AG10803 (cell line): ENCODE data around the gene INPP5E.
"Not testable (repeated sequence)": the region's sequence is repeated elsewhere in the genome, so short reads cannot be mapped to it uniquely, and the experiment has no call there.

Experiments used
- DNase-seq: peaks from one replicate; pipeline ENCODE4 v3.0.0; 2010; ENCODE audit warnings: low read depth
- H3K4me3 ChIP-seq: 2 replicates; pipeline ENCODE4 v1.5.1; 2011; ENCODE audit warnings: mild to moderate bottlenecking, low read length, control low read depth
- CTCF ChIP-seq: conservative IDR thresholded peaks from 2 replicates; pipeline ENCODE4 v1.5.1; 2011; ENCODE audit warnings: mild to moderate bottlenecking, low read length, control low read depth, inconsistent platforms

INPP5E gene

DNA sequence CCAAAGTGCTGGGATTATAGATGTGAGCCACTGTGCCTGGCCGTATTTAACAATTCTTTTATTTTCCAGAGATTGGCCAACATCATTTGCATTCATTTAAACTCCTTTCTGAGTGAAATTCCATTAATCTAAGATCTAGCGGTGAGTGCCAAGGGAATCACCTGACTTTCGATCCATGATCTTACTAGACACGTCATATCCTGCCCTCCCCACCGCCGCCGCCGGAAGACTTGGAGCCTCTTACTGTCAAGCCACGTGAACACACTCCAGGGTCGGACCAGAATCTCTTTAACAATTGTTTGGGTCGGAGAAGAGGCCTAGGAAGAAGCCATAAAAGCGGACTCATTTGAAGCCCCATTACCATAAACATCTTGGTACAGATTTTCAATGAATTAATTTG lies 12.9 kb downstream of the INPP5E start:
- DNase-seq: no peak
- TF ChIP-seq CTCF: no peak
- H3K4me3 ChIP-seq: no peak overlapping the region

DNA sequence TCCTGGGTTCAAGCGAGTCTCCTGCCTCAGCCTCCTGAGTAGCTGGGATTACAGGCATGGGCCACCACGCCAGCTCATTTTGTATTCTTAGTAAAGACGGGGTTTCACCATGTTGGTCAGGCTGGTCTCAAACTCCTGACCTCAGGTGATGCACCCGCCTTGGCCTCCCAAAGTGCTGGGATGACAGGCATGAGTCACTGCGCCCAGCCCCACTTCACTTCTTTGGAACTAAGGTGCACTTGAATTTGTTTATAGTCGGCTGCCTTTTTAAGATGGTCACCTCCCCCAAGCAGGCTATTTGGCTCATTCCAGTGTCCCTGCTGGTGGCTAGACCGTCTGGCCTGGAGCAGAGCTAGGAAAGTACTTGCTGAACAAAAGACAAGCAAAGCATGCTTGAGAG lies 14.3 kb downstream of the INPP5E start:
- DNase-seq, H3K4me3 ChIP-seq: not testable (repeated sequence)

DNA sequence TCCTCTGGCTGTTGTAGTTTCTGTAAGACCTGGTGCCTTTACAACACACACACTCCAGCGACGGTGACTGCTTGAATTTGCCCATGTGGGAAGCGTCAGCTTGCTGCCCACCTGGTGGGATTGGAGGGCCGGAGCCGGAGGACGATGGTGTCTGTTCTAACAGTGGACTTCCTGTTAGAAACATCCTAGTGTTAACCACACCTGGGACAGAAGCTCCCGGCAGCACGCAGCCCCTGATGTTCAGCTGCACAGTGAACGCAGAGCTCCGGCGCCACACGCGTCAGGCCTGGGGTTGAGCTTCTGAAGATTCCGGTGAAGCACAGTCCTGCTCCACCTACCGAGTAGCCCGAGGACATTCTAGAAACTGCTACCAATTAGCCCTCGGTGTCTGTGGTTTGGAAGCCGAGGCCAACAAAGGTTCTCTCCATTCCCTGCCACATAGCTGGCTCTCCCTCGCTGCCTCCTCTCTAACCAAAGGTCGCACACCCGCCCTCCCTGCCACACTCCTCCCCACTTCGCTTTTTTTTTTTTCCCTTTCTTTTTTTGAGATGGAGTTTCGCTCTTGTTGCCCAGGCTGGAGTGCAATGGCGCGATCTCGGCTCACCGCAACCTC lies 14.8 kb downstream of the INPP5E start:
- no peak for DNase-seq
- H3K4me3 ChIP-seq: no peak overlapping the region
- TF ChIP-seq CTCF: no peak

- no peak overlapping the region for H3K4me3 ChIP-seq
- TF ChIP-seq CTCF: no peak
- no peak for DNase-seq
Observed at GRCh38 chr9:136423432-136424146, 16.1 kb downstream of the INPP5E start.

DNA sequence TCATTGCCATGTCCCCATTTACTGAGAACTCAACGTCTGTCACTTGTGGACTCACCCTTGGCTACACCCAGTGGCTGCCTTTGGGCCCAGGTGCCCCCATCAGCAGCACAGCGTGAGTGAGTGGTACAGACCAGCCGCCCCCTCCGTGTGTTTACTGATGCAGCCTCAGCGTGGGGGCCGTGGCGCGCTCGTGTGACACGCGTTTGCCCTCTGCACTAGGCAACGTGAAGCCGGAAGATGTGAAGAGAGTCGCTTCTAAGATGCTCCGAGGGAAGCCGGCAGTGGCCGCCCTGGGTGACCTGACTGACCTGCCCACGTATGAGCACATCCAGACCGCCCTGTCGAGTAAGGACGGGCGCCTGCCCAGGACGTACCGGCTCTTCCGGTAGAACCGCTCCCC lies 16.8 kb downstream of the INPP5E start:
- DNase-seq: no peak
- no peak overlapping the region for H3K4me3 ChIP-seq
- no peak for TF ChIP-seq CTCF

GRCh38 chr9:136421791-136422190 lies 17.9 kb downstream of the INPP5E start:
- DNase-seq: no peak
- TF ChIP-seq CTCF: no peak
- no peak overlapping the region for H3K4me3 ChIP-seq

- no peak for TF ChIP-seq CTCF
- no peak for DNase-seq
- no peak overlapping the region for H3K4me3 ChIP-seq
Observed at GRCh38 chr9:136419092-136419420, 20.6 kb downstream of the INPP5E start.
